Omental fat pad (tissue), 4 donors: ENCODE measurements around the gene DPP6. TPM values are rescaled to one million over a fixed set of nuclear protein-coding genes. Genes with fewer than 3 reads are reported as not detected.

ENCODE experiments used
- ATAC-seq: fragments of 150-250 bp; one replicate; pipeline ENCODE4 v1.9.1; 2016; ENCODE audit warnings: mild to moderate bottlenecking, moderate library complexity; ENCODE audit not compliant: low FRiP score
- DNase-seq: peaks from one replicate; pipeline ENCODE4 v3.0.0-alpha.2; 2019; ENCODE audit warnings: low spot score
- CTCF ChIP-seq, 3 donors: fragments of 450-650 bp; IDR thresholded peaks; one replicate each; pipeline ENCODE4 v1.5.1; 2016 to 2017; ENCODE audit warnings: antibody characterized with exemption in 3 of 3, mild to moderate bottlenecking in 3 of 3, moderate library complexity in 2 of 3
- total RNA-seq, 4 donors: library from RNA; depleted of rRNA; stranded (reverse); fragments of >200 nt; gene quantifications; one replicate each; pipeline ENCODE4 v1.1.0, GENCODE V29; 2016

The DPP6 gene
- total RNA-seq, 4 donors from 2014 or later: 0.13 to 1.8 (median 1.3) TPM

DNA sequence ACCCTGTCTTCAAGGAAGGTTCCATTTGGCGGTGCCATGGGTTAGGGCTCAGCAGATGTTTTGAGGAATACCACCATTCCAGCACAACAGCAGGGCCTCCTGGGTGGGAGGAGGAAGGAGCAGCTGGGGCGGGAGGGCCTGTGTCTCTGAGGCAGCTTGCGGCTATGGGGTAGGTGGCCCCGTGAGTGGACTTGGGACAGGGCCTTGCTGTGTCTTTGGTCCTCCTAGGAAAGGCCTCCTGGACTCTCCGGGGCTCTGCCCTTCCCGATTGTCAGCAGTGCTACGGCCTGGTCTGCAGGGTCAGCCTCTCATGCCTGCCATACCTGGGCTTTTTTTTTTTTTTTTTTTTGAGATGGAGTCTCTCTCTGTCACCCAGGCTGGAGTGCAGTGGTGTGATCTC lies 854.0 kb downstream of the DPP6 start:
- no peak for DNase-seq
- no peak for TF ChIP-seq CTCF (IDR thresholded peaks at IDR 0.05)

GRCh38 chr7:154906736-154907355 lies 854.6 kb downstream of the DPP6 start:
- ATAC-seq (no peak), DNase-seq (no peak)
- TF ChIP-seq CTCF (IDR thresholded peaks at IDR 0.05): no peak

More for the DNA sequence above, 854.0 kb downstream of the DPP6 start:
- no peak for ATAC-seq

GRCh38 chr7:154907651-154908620 lies 855.7 kb downstream of the DPP6 start:
- DNase-seq: no peak
- ATAC-seq: no peak
- TF ChIP-seq CTCF (IDR thresholded peaks at IDR 0.05): no peak

DNA sequence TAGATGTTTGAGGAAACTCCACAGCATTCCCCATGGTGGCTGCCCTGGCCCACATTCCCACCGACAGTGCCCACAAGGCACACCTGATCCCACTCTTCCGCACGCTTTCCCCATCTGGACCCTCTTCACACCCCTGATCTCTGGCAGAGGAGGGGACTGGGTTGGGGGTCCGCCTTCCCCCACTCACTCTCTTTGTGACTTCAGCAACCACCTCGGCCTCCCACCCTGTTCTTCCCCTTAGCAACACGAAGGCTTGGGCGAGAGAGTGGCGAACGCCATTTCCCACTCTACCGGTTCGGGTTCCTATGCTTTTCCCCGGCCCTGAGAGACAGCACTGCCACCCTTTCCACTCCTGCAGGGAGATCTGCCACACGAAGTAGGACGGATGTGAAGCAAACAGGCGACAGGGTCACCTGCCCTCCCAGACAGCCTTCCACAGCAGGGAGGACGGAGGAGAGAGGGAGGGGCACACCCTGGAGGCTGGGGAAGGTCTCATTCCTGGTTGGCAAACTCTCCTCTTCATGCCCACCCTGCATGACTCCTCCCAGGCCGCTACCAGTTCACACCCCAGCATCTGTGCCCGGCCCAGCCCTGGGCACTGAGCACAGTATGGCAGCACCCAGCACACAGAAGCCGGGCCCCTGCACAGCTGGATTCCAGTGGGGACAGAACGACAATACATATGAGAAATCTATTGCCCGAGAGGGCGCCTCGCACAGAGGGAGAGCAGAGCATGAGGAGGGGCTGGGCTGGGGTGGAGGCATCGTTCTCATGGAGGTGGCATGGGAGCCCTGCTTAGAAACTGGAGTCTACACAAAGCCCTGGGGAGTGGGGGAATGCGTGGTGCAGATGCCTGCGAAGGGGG lies 857.3 kb downstream of the DPP6 start:
- no peak for DNase-seq
- no peak for ATAC-seq

GRCh38 chr7:154910125-154910524 lies 857.9 kb downstream of the DPP6 start:
- TF ChIP-seq CTCF (IDR thresholded peaks at IDR 0.05): no peak
- DNase-seq (no peak), ATAC-seq (no peak)

More for the DNA sequence above, 857.3 kb downstream of the DPP6 start:
- TF ChIP-seq CTCF (IDR thresholded peaks at IDR 0.05): no peak

DNA sequence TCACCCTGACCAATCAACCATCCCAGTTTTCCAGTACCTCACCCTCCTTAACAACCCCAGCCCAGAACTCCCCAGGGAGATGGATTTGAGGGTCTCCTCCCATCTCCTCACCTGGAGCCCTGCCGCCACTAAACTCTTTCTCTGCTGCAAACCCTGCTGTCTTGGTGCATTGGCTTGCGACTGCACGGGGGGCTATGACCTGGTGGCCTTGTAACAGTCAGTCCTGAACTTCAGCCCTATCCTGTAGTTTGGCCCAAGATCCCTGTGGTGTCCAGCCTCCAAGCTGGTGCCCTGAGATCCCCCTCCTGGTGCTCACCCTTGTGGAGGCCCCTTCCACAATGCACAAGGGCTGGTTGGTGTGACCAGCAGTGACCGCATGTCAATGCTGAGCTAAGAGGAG lies 858.8 kb downstream of the DPP6 start:
- DNase-seq (no peak), ATAC-seq (no peak)
- no peak for TF ChIP-seq CTCF (IDR thresholded peaks at IDR 0.05)
